Stimulated activated CD4-positive, alpha-beta T cell treated with anti-CD3 and anti-CD28 coated beads, Interleukin-12 subunit alpha, Interleukin-12 subunit beta, amount 100 ng/mL, for 24 hours (primary cell): ENCODE data around the gene MAST3.

Experiments used
- DNase-seq, 2 experiments: peaks; one replicate each; pipeline ENCODE4 v3.0.0-alpha.2; 2020; ENCODE audit warnings: low read depth in 2 of 2

The MAST3 gene

GRCh38 chr19:18159810-18160209, 62.2 kb downstream of the MAST3 start:
- no peak for DNase-seq

GRCh38 chr19:18160493-18160970, 63.0 kb downstream of the MAST3 start:
- no peak for DNase-seq

GRCh38 chr19:18160971-18161635, 63.5 kb downstream of the MAST3 start:
- peak; percentile 62 to 65 for DNase-seq

DNA sequence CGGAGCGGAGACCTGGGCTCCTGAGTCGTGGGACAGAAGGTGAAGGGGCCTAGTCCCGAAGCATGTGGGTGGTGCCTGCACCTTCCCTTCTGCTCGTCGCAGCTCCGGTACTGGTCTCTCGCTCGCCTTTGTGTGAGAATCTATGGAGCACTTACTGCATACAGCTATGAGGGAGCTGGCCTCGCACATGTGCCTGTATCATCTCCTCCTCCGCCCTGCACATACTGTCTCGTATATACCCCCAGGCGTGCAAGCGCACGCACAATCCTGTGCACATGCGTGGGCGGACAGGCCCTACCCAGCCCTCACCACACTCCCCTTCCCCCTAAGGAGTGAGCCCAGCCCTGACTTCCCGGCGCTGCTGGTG, 64.0 kb downstream of the MAST3 start:
- DNase-seq = no peak

DNA sequence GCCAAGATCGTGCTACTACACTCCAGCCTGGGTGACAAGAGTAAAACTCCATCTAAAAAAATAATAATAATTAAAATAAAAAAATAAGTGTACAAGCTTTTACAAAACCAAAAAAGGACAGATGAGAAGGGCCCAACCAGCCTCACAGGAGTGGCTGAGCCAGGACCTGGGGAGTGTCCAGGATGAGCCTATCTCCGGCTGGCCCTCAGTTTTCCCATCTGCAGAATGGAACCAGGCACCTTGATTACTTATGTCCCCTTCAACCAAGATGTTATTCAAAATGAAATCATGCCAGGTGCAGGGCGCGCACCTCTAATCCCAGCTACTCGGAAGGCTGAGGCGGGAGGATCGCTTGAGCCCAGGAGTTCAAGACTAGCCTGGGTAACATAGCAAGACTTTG, 66.5 kb downstream of the MAST3 start:
- DNase-seq = no peak

DNA sequence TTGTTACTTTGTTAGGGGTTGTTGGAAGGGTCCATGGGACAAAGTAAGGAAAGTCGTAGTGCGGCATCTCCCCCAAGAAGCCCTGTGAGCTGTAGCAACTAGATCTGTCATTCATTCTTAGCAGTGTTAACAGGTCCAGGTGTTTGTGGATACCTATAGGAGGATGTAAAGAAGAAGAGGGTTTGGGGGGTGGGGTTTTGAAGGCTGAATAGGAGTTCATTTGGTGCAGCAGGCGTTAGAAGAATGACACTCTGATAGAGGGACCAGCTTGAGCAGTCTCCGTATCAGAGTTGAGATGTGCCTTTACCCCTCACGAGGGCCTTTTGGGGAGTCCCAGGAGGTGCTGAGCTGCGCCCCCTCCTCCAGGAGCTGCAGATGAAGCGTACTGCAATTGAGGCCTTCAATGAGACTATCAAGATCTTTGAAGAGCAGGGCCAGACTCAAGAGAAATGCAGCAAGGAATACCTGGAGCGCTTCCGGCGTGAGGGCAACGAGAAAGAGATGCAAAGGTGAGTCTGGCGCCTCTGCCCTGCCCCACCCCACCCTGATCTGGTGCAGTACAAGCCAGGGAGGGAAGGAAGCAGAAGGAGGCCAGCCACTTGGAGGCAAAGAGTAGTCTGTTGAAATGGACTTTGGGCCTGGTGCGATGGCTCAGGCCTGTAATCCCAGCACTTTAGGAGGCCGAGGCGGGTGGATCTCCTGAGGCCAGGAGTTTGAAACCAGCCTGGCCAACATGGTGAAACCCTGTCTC, 68.4 kb downstream of the MAST3 start:
- DNase-seq = no peak

DNA sequence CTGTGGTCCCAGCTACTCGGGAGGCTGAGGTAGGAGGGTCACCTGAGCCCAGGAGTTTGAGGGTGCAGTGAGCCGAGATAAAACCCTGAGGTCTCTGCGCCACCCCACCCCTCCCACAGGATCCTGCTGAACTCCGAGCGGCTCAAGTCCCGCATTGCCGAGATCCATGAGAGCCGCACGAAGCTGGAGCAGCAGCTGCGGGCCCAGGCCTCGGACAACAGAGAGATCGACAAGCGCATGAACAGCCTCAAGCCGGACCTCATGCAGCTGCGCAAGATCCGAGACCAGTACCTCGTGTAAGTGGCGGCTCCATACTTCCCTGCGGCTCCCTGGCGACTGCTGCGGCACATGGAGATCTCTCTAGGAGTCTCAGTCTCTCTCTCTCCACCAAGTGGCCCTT, 69.4 kb downstream of the MAST3 start:
- no peak for DNase-seq

DNA sequence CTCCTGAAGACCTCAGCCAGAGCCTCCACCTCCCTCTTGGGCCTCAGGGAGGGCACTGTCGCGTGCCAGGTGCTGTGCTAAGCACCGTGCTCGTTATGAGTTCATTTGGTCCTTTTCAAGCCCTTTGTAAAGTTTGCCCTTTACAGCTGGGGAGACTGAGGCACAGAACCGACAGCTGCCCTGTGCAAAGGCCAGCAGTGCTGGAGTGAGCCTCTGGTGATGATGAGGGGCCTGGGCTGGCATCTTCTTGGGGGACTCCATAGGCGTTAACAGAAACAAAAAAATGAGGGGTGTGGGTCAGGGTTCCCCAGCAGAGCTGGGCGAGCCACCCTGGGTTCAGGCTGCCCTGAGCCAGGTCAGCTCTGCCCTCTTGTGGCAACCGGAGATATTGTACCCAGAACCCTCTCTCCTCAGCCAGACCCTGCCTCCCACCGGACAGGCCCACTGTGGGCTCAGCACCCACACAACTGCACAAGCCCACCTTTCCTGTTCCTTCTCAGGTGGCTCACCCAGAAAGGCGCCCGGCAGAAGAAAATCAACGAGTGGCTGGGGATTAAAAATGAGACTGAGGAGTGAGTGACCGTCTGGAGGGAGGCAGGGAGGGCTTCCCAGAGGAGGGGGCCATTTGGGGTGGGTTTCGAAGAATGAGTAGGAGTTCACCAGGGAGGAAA, 70.5 kb downstream of the MAST3 start:
- peak in 1 of 2 experiments; percentile 46 for DNase-seq

DNA sequence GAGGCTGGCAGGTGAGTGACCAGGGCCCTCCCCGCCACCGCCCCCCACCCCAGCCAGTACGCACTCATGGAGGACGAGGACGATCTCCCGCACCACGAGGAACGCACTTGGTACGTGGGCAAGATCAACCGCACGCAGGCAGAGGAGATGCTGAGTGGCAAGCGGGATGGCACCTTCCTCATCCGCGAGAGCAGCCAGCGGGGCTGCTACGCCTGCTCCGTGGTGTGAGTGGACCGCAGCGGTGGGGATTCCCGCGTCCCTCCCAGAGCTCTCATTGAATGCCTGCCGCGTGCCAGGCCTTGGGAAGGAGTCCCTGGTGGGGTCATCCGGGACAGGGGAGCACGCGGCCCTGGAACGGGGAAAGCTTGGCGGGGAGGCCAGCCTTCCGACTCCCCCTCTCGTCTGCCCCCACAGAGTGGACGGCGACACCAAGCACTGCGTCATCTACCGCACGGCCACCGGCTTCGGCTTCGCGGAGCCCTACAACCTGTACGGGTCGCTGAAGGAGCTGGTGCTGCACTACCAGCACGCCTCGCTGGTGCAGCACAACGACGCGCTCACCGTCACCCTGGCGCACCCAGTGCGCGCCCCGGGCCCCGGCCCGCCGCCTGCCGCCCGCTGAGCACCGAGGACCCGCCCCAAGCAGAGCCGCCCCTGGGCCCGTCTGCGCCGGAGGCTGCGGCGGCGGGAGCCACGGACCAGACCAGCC, 71.2 kb downstream of the MAST3 start:
- no peak for DNase-seq

GRCh38 chr19:18170714-18171255, 73.2 kb downstream of the MAST3 start:
- DNase-seq = no peak

DNA sequence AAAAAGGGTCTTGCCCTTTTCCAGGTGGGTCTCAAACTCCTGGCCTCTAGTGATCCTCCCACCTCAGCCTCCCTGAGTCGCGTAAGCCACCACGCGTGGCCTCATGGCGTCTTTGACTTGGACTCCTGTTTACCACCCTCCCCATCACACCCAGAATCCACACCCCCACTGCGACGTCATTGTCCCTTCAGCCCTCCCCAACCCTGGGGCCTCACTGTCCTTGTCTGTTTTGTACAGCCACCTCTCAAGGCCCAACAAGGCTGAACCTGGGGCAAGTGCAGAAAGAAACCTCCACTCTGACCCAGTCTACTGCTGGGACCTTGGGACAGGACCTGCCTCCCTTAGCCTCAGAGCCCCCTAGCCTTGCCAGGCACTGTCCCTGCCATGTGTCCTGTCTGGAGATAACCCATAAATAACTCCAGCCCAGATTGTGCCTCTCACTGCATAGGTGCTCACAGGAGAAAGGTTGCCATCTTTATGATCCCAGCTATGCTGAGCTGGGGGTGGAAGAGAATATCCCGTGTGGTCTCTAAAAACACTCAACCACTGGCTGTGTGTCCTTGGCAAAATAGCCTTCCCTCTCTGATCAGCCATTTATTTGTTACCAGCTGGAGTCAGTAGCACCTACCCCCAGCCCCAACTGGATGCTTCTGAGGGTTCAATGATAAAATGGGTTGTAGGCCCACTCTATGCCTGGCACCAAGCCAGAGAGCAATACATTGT, 74.2 kb downstream of the MAST3 start:
- DNase-seq = no peak

DNA sequence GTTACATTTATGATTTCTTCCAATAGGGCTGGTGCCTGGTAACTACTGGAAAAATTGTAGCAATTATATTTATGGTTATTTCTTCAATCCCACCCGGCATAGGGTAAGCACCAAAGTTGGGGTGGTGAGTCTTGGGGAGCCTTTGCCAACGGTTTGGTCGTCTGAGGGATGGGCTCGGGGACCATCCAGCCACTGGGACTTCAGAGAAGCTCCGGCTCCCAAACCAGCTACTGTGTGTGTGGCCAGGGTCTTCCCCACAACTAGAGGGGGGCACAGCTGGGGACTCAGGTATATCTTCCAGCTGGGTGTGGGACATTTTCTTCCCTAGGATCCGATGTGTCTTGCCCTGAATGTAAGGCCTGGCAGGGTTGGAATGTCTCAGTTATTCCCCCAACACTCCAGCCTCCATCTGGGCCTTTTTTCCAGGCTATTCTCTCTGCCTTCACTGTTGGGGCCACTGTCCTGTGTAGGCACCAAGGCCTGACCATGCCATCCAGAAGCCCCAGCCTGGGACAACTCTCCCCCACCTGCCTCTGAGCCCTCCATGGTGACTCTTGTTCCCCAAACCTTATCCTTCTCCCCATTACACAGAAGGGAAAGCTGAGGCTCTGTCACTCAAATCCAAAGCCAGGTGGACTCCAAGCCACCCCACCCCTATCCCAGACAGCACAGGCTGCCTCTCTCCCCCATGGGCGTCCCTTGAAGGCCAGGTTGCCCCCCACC, 74.9 kb downstream of the MAST3 start:
- no peak for DNase-seq

DNA sequence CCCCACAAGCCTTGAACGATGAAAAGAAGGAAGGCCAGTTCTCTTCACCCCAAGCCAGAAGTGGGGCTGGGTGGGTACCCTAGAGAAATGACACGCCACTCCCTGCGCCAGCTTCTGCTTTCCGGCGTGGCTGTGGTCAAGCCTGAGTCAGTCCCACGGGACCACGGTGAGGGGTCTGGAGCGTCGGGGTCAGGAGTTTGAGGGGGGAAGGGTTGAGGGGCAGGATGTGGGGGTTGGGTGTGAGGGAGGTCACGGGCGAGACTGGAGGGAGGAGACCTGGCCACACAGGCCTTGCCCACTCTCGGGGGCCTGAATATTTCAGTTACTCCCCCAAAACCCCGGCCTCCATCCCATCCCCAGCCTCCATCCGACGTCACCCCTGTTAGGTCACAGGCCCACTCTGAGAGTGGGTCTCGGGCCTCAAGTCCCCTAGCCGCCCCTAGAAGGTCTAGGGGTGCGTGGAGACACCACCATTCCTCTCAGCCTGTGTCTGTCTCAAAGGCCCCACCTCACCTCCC, 75.5 kb downstream of the MAST3 start:
- no peak for DNase-seq

GRCh38 chr19:18173572-18174288, 76.2 kb downstream of the MAST3 start, which contains the start of gene IFI30:
TSS of gene IFI30 (plus strand) at chr19:18173813. CDS start at chr19:18173842, 29 bp downstream.
- peak in 1 of 2 experiments; percentile 61 for DNase-seq

- no peak for DNase-seq
These were observed 77.4 kb downstream of the MAST3 start for GRCh38 chr19:18174983-18175382.

GRCh38 chr19:18176367-18177310, 79.1 kb downstream of the MAST3 start:
- no peak for DNase-seq

DNA sequence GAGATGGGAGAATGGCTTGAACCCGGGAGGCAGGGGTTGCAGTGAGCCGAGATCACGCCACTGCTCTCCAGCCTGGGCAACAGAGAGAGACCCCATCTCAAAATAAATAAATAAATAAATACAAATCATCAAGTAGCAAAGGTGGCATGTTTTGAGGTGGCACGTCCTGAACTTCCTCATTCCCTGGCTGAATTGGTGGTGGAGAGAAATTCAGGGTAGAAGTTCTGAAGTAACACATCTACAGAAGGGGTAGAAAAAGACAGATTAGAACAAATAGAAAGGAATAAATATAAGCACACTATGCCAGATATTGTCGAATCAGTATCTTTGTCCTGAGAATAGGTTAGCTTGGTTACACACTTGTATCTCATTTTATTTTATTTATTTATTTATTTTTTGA, 82.4 kb downstream of the MAST3 start:
- DNase-seq = no peak

DNA sequence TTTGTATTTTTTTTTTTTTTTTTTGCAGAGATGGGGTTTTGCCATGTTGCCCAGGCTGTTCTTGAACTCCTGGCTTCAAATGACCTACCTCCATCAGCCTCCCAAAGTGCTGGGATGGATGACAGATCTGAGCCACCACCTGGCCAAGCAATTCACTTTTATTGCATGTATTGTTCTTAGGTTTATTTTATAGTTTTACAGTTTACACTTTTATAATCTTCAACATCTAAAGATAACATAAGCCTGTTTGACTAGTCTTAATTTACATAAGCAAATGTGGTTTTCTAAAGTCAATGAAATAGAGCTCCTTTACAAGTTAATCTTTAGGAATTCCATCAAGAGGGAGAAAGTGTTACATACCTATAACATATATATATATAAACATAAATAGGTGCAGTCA, 86.0 kb downstream of the MAST3 start:
- no peak for DNase-seq
